Measurements from ENCODE around the gene CLGN.

The CLGN gene

GRCh38 chr4:140344621-140345020 lies 82.8 kb downstream of the CLGN start:
- Histone ChIP-seq H3K9me3 (no peaks in the 10 kb centered on the region), H3K4me1 (no peaks in the 10 kb centered on the region), H3K36me3 (replicated peaks) (no peaks in the 10 kb centered on the region), H3K27me3 (ENCODE audit: low read depth) (peaks cover 9% of the 10 kb centered on the region), H3K4me3 (no peak overlapping the region)
- no peak for DNase-seq (ENCODE audit: low spot score in 2 of 2)
- in situ Hi-C loops (cut with MboI; ENCODE audit: low sequenced_read_pairs), result no loop called here

DNA sequence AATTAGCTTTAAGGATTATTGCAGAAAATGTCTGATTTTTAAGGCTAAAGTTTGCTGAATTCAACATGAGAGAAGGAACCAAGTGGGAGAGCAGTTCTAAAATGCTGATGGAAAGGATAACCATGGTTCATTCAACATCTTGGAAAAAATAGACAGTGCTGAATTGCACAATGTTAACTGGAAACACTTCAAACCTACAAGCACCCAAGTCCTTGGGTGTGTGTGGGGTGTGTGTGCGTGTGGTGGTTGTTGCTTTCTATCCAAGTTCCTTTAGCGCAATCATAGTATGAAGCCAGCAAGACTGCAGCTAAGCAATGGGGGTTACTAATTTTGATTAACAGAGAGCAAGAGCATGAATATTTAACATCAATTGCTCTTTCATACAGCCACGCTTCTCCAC lies 83.3 kb downstream of the CLGN start:
- peaks cover 9% of the 10 kb centered on the region for H3K27me3 ChIP-seq (ENCODE audit: low read depth)
- no peaks in the 10 kb centered on the region for H3K9me3 ChIP-seq
- no peak for DNase-seq (ENCODE audit: low spot score in 2 of 2)
- in situ Hi-C loops (cut with MboI; ENCODE audit: low sequenced_read_pairs), result no loop called here
- no peaks in the 10 kb centered on the region for H3K36me3 ChIP-seq (replicated peaks)
- no peak overlapping the region for H3K4me3 ChIP-seq
- no peaks in the 10 kb centered on the region for H3K4me1 ChIP-seq

DNA sequence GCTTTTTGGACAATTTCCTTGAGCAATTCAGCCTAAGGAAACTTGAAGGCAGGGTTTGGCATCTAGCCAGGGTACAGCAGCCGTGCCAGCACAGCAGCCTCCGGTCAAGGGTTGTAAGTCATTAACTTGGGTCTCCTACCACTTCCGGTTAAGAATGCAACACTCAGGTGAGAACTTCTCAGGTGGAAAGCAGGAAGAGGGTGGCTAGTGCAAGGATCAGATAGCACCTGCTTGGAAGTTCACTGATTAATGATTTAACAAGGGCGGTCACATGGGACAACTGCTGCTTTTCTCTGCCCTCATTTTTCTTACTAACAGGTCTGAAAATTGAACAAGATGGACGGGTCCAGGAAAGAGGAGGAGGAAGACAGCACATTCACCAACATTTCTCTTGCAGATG lies 84.1 kb downstream of the CLGN start:
- Histone ChIP-seq H3K36me3 (replicated peaks) (no peaks in the 10 kb centered on the region), H3K4me3 (no peak overlapping the region), H3K27me3 (ENCODE audit: low read depth) (peaks cover 9% of the 10 kb centered on the region), H3K9me3 (no peaks in the 10 kb centered on the region), H3K4me1 (no peaks in the 10 kb centered on the region)
- in situ Hi-C loops (cut with MboI; ENCODE audit: low sequenced_read_pairs), result no loop called here
- no peak for DNase-seq (ENCODE audit: low spot score in 2 of 2)

GRCh38 chr4:140342620-140343019 lies 84.8 kb downstream of the CLGN start:
- H3K4me3 ChIP-seq, result no peak overlapping the region
- H3K4me1 ChIP-seq, result no peaks in the 10 kb centered on the region
- H3K36me3 ChIP-seq (replicated peaks), result no peaks in the 10 kb centered on the region
- in situ Hi-C loops (cut with MboI; ENCODE audit: low sequenced_read_pairs), result no loop called here
- H3K27me3 ChIP-seq (ENCODE audit: low read depth), result peaks cover 9% of the 10 kb centered on the region
- no peak for DNase-seq (ENCODE audit: low spot score in 2 of 2)
- no peaks in the 10 kb centered on the region for H3K9me3 ChIP-seq
